GM19324 (cell line): Measurements from ENCODE around the gene GDF10.

Experiments used
- ATAC-seq: cut with Tn5 transposase; IDR thresholded peaks from one replicate; pipeline ENCODE4 v1.9.1; 2021; ENCODE audit warnings: mild to moderate bottlenecking, moderate library complexity; ENCODE audit not compliant: unreplicated experiment, low FRiP score

GDF10 gene

DNA sequence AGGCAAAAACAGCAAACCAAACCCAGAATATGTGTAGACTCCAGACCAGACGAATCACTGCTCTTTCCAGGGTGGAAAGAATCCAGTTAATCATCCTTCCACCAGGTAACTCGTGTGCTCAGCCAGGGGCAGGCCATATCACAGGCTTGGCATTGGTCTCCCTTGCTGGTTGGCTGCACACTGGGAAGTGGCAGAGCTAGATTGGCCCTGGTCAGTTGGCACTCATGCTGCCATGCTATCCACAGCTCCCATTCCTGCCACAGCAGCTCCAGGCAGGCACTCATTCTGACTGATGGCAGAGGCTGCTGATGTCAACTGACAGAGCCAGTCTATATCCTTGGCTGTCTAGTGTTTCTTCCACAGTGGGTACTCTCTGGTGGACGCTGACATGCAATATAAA is 9.7 kb upstream of the GDF10 start:
- no peak for ATAC-seq

DNA sequence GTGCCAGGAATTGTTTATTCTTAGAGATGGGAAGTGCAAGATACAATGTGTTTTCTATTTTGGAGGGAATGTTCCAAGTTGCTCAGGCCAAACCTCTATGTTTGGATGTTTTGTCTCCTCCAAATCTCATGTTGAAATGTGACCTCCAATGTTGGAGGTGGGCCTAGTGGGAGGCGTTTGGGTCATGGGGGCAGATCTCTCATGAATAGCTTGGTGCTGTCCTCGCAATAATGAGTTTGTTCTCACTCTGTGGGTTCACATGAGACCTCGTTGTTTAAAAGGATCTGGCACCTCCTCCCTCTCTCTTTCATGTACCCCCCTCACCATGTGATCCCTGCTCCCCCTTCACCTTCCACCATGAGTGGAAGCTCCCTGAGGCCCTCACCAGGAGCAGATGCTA is 8.3 kb upstream of the GDF10 start:
- ATAC-seq, result no peak

DNA sequence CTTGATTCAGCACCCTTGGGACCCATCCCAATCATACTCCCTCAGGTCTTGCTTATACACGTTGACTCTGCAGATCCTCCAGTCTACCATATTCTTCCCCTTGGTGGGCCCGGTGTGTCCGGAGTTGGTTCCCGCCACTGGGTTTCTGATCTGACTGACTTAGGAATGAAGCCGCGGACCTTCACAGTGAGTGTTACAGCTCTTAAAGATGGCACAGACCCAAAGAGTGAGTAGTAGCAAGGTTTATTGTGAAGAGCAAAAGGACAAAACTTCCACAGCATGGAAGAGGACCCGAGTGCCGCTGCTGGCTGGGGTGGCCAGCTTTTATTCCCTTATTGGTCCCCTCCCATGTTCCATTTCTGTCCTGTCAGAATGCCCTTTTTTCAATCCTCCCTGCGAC is 5.9 kb upstream of the GDF10 start:
- no peak for ATAC-seq

DNA sequence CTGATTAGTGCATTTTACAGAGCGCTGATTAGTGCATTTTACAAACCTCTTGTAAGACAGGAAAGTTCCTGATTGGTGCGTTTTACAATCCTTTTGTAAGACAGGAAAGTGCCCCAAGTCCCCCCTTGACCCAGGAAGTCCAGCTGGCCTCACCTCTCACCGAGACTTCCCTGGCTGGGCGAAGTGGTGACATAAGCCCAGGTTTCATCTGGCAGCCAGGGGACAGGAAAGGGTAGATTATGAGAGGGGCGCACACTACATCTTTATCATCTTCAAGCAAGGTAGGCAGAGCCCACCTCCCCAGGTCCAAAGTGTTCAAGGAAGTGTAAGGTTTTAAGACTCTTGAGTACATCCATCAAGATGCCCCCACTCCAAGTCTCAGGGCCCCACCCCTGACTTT is 5.5 kb upstream of the GDF10 start:
- ATAC-seq, result no peak

- ATAC-seq, result no peak
Observed at GRCh38 chr10:47295411-47295810, 4.6 kb upstream of the GDF10 start.

GRCh38 chr10:47296156-47296894 is 3.7 kb upstream of the GDF10 start:
- ATAC-seq, result no peak

DNA sequence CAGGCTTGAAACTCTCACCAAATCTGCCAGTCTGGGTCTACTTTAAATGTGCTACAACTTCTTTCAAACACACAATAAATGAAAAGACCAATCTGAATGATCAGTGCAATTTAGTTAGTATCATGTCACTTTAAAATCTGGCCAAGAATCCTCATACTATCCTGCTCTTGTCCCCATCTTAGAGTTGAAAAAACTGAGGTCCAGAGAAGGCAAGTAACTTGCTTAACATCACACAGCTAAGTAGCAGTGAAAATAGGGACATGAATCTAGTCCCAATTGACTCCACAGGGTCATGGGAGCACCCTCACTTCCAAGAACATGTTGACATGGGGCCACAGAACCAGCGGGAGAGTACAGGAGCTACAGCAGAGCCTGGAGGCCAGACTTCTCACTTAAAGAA is 3.1 kb upstream of the GDF10 start:
- ATAC-seq, result no peak

DNA sequence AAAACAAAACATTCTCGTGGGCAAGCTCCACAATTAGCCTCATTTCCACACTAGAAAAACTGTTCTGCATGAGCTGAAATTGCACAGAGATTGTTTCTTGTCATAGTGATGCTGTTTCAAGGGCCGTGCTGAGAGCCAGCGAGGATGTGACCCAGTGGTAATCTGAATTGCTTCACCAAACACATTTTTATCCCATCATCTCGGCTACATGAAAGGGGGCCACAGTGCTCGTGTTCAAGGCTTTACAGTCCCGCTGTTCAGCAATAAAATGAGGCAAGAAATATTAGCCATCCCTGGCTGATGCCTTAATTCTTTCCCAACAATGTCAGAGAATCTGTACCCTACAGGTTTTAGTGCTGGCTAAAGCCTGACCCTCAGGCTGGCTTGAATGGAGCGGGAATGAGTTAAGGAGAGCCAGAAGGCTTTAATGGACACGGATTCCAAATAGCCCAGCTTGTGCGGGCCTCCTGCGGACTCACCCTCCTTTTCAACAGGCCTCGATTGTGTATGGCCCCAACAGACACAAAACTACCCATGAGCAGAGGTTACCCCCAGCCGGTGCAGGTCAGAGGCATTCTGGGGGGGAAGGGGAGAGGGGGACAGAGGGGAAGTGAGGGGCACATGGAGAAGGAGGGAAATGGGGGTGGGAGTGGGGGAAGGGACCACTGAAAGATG is 2.0 kb upstream of the GDF10 start:
- ATAC-seq, result no peak

DNA sequence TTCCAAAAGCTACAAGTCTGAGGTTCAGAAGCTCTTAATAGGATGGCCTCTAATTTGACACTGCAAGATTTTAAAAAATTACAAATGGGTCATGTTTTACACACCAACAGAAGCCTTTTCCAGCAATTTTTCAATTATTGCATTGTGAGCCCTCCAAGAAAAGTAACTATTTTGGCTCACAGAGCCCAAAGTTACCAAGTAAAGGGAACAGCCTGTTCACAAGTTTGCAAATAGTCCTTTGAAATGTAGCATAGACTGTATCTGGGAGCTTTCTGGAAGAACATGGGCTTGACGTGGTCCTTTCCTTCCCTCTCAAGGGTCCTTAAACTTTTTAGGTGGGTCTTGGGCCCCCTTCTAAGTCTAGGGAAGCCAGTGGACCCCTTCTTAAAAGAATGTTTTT is 1.3 kb upstream of the GDF10 start:
- no peak for ATAC-seq

GRCh38 chr10:47300429-47300931 is 483 bp downstream of the GDF10 start:
- ATAC-seq, result no peak

DNA sequence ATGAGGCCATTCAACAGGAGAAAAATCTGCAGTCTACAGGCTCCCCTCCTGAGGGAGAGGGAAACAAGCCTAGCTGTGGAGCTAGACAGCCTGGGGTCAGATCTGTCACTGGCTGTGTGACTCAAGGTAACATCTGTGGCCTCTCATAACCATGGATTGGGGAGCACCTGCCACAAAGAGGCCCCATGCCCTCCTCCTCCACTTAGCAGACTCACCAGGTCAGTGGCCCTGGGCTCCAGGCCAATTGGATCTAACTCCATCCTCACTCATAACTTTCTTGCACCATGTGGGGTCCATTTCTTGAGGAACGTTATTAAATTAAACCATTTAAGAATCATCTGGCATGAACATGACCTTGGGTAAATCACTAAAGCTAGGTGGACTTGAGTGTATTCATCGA is 1.8 kb downstream of the GDF10 start:
- no peak for ATAC-seq

GRCh38 chr10:47303105-47303504 is 3.1 kb downstream of the GDF10 start:
- no peak for ATAC-seq

DNA sequence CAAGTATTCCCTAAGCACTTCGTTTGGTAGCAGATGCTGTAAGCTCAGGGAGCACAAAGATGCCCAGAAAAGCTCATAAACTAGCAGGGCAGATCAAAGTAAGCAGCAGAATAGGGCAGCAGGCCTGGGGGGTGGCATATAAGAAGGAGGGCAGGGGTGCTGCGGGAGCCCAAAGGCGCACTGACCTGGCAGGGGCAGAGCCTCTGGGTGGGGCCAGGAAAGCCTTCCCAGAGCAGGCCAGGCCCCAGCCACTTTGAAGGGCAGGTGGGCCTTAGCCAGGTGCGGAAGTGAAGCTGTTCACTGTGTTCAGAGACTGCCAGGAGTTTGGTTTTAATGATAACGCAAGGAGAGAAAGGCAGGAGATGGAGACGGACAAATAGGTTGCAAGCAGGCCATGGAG is 3.9 kb downstream of the GDF10 start:
- no peak for ATAC-seq

- ATAC-seq, result no peak
Observed at GRCh38 chr10:47305566-47305965, 5.6 kb downstream of the GDF10 start.

DNA sequence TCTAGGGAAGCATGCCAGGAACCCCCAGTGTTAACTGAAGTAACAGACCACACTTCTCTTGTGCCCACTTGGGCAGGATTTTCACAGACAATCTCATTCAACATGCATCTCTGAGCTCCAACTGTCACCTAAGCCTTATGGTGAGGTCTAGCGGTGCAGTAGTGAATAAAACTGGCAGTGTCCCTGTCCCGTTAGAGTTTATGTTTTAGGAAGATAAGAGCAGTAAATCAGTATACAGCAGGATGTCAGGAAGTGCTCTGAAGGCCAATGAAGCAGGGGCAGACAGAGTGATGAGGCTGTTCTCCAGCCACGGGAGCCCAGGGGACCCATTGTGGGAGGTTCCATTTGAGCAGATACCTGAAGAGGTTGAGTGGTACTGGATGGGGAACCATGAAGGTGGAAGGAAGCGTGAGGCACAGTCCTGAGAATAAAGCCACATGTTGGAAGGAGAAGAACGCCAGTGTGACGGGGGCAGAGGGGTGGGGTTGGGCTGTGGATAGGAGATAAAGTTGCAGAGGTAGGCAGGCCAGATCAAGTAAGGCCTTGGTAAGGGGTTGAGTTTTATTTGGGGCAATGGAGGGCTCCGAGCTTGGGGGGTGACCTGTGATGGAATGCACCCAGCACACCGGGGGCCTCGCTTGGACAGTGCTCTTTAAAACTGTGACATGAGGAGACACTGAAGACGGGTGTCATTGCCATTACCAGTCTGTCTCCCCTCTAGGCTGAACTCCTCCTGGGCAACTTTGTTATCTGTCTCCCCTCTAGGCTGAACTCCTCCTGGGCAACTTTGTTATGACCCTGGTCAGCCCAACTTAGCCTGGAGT is 6.6 kb downstream of the GDF10 start:
- no peak for ATAC-seq

- no peak for ATAC-seq
Observed at GRCh38 chr10:47307381-47307780, 7.4 kb downstream of the GDF10 start.

DNA sequence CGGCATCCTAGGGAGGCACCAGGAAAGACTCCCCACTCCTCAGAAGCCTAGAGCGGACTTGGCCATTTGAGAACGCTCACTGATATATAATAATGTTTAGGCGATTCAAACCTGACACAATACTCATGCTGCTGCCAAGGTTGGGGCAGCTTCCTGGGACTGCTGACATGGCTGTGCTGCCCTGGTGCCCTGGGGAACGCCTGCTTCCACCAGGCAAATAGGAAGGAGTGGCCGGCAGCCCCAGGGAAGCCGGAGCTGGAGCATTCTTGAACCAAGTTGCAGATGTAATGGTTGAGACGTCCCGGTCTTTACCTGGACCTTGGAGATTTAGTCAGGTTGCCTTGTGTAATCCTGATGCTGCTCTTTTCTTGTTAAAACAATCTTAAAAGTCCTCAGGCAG is 8.8 kb downstream of the GDF10 start:
- no peak for ATAC-seq

DNA sequence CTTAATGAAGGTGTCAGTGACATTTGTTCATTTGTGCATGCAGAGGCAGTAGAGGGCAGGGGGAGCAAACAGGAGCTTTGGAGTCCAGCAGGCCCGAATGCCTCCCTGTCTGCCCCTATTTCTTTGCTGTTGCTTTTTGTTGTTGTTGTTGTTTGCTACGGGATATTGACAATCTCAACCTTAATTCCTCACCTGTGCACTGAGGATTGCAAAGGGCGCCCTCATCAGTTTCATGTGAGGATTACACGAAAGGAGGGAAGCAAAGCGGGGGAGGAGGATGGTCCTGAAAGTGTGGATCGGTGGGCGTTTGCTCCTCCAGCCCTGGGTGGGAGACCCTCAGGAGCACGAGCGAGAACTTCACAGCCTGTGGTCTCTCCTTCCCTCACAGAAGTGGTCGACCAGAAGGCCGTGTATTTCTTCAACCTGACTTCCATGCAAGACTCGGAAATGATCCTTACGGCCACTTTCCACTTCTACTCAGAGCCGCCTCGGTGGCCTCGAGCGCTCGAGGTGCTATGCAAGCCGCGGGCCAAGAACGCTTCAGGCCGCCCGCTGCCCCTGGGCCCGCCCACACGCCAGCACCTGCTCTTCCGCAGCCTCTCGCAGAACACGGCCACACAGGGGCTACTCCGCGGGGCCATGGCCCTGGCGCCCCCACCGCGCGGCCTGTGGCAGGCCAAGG is 9.6 kb downstream of the GDF10 start:
- no peak for ATAC-seq

GRCh38 chr10:47310090-47310505 is 10.1 kb downstream of the GDF10 start:
- no peak for ATAC-seq

DNA sequence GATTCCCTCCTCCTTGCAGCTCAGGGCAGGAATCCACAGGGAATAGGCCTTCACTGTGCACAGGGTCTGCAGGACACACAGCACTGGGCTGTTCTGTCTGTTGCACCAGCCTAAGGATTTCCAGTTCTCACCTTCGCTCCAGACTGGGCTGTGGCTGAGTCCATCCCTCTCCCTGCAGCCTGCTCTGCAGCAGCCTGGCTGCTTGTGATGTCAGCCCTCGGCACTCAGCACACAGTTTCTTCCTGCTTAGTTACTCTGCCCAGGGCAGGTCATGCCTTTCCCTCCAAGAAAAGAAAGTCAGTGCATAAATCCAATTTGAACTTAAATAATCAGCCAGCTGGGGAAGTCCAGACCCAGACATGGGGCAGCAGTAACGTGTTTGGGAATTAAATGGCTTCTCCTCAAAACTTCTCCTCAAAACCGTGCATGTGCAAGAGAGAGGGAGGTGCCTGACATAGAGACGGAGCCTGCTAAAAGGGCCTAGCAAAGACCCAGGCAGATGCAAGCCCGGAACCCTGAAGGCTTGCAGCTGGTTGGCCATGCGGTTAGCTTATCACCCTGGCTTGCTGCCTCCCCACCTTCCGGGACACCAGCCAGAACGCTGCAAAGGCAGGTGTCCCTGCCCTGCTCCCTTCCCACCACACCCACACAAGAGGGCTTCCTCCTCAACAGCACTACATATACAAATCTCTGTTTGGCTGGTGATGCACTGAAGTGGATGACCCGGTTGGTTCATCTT is 11.4 kb downstream of the GDF10 start:
- ATAC-seq, result no peak
